Ovary (tissue), 9 donors: Measurements from ENCODE around the gene CNRIP1. TPM values are rescaled to one million over a fixed set of nuclear protein-coding genes. Genes with fewer than 3 reads are reported as not detected.

Source experiments
- DNase-seq, 5 donors: peaks; one replicate each; pipeline ENCODE4 v3.0.0-alpha.2; 2019 to 2020
- H3K27ac ChIP-seq, 2 donors: fragments of 200-600 bp; one replicate each; pipeline versions ENCODE4 v1.5.1 to v1.8.0; 2019 to 2022
- H3K27me3 ChIP-seq: fragments of 200-600 bp; one replicate; pipeline ENCODE4 v1.8.0; 2022
- H3K36me3 ChIP-seq: fragments of 200-600 bp; sonication (generic); one replicate; pipeline ENCODE4 v1.5.1; 2019
- H3K4me1 ChIP-seq: one replicate; pipeline ENCODE4 v1.8.1; 2013; ENCODE audit warnings: mild to moderate bottlenecking, moderate library complexity; ENCODE audit not compliant: insufficient read depth
- H3K4me3 ChIP-seq: fragments of 200-600 bp; sonication (generic); one replicate; pipeline ENCODE4 v1.5.1; 2017
- H3K9me3 ChIP-seq, 2 donors: fragments of 200-600 bp in 1 of 2; sonication (generic) in 1 of 2; one replicate each; pipeline versions ENCODE4 v1.5.1 to v1.8.1; 2013 to 2019; ENCODE audit warnings: mild to moderate bottlenecking in 1 of 2, moderate library complexity in 1 of 2
- EP300 ChIP-seq: sonication (generic); formaldehyde crosslinking; IDR thresholded peaks from one replicate; pipeline ENCODE4 v1.6.1; 2017; ENCODE audit warnings: antibody characterized with exemption
- POLR2A ChIP-seq: fragments of 450-650 bp; IDR thresholded peaks from one replicate; pipeline ENCODE4 v1.6.1; 2017; ENCODE audit warnings: antibody characterized with exemption, mild to moderate bottlenecking, moderate library complexity
- WGBS, 3 donors: extraction: QIAGEN DNeasy Blood & Tissue Kit in 1 of 3; methylation state at CpG; one replicate each; pipeline versions ENCODE4 v1.1.5 to v1.1.7; 2013 to 2017; 5-methylcytosine and 5-hydroxymethylcytosine counted together
- intact Hi-C, 4 donors: fragments of 100-400 bp; cut with DNase I; formaldehyde crosslinking; loops; one replicate each; pipeline versions ENCODE4 v1.11.0 to v1.15.1; 2022 to 2023
- polyA plus RNA-seq, 2 donors: library from polyadenylated mRNA; stranded (reverse); fragments of 200-250 nt in 1 of 2; fragments of 350-450 nt in 1 of 2; fragmentation: Illumina TruSeq in 1 of 2; extraction: RNeasy Lipid Tissue Mini Kit (QIAGEN cat#74804) in 1 of 2; gene quantifications; one replicate each; pipeline ENCODE4 v1.2.3, GENCODE V29; 2013 to 2014
- total RNA-seq, 7 donors: library from RNA; depleted of rRNA in 2 of 7; stranded (reverse); fragments of >200 nt in 2 of 7; fragmentation: NEBNext Ultra II Directional in 3 of 7; extraction: Animal tissue kit (Norgen Biotek cat#: 25700) in 3 of 7; gene quantifications; one replicate each; pipeline versions ENCODE4 v1.1.0 to v1.2.4, GENCODE V29; 2016 to 2023
- TF ChIP-seq, protein P1 (sequence below), 3 donors: fragments of 450-650 bp in 2 of 3; fragments of 200-600 bp in 1 of 3; IDR thresholded peaks; one replicate each; pipeline versions ENCODE4 v1.5.1 to v1.8.0; 2016 to 2022; ENCODE audit warnings: antibody characterized with exemption in 3 of 3, mild to moderate bottlenecking in 1 of 3
- donor health status: DM: no; HTN: no; CAD: no; lungs with moderate emphysema.
- donor health status: DM: no; HTN: no; CAD: no.
- donor health status: Bipolar disorder and iron deficiency.
- donor health status: DM: yes; HTN: yes; CAD: no.
- donor health status: DM: no; HTN: no; CAD: no.
- donor health status: DM: yes; HTN: yes; CAD: no.

The CNRIP1 gene
- total and polyA plus RNA-seq, 9 donors = 29.8 to 95.5 (median 50.2) TPM

DNA sequence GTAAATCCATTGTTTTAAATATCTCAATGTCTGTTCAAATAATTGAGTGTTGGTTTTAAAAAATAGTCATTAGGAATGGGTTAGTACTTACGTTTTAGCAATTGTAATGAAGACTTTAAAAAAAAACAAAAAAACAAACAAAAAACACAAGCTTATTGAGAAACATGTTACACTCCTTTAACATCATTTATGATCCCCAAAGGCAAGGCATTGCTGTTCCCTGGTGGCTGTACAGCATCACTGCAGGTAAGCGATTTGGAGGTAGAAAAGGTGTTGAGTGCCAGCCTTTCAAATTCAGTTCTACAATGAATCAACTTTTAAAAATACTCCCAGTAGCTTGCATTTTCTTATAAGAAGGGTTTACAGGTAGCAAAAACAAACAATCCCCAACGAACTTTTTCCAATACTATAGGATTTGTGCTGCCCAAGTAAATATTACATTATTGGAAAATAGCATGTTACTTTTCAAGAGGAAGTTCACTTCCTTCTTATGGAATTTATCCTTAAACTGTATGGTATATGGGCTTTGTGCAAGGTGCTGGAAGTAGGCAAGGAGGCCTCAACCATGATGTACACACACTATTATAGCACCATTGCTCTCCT is 27.5 kb downstream of the CNRIP1 start:
- no peak for DNase-seq
- Histone ChIP-seq H3K27ac (no peak overlapping the region), H3K36me3 (no peaks in the 10 kb centered on the region), H3K9me3 (no peaks in the 10 kb centered on the region), H3K4me3 (no peak overlapping the region), H3K4me1 (no peaks in the 10 kb centered on the region), H3K27me3 (no peaks in the 10 kb centered on the region)
- TF ChIP-seq EP300 (no peak), POLR2A (no peak)
- TF ChIP-seq, protein P1, sequence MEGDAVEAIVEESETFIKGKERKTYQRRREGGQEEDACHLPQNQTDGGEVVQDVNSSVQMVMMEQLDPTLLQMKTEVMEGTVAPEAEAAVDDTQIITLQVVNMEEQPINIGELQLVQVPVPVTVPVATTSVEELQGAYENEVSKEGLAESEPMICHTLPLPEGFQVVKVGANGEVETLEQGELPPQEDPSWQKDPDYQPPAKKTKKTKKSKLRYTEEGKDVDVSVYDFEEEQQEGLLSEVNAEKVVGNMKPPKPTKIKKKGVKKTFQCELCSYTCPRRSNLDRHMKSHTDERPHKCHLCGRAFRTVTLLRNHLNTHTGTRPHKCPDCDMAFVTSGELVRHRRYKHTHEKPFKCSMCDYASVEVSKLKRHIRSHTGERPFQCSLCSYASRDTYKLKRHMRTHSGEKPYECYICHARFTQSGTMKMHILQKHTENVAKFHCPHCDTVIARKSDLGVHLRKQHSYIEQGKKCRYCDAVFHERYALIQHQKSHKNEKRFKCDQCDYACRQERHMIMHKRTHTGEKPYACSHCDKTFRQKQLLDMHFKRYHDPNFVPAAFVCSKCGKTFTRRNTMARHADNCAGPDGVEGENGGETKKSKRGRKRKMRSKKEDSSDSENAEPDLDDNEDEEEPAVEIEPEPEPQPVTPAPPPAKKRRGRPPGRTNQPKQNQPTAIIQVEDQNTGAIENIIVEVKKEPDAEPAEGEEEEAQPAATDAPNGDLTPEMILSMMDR (IDR thresholded peaks at IDR 0.05) = peak in 1 of 3 donors; percentile 59
- 40 to 56% (median 49%) methylated on average over 3 of the region's 3 CpGs for WGBS, 3 donors
- intact Hi-C loops = no loop called here

DNA sequence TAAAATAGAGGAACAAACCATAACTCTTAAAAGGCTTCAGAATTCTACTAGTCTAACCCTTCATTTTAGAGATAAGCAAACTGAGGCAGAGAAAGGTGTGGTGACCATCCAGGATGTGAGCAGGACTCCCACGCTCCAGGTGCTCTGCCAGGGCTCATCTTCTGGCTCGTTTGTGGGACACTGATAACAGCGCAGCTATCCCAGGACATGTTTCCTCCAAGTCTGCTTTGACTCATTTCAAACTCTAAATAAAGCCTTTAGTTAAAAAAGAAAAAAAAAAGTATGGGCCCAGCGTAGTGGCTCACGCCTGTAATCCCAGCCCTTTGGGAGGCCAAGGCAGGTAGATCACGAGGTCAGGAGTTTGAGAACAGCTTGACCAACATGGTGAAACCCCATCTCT is 28.4 kb downstream of the CNRIP1 start:
- no peaks in the 10 kb centered on the region for H3K9me3 ChIP-seq
- DNase-seq = no peak
- 75 to 77% (median 75%) methylated on average over 6 of the region's 6 CpGs for WGBS, 3 donors
- TF ChIP-seq EP300 = no peak
- TF ChIP-seq, protein P1 (IDR thresholded peaks at IDR 0.05) = no peak
- TF ChIP-seq POLR2A = no peak
- no peaks in the 10 kb centered on the region for H3K36me3 ChIP-seq
- H3K27ac ChIP-seq = no peak overlapping the region
- H3K27me3 ChIP-seq = no peaks in the 10 kb centered on the region
- no peaks in the 10 kb centered on the region for H3K4me1 ChIP-seq
- no peak overlapping the region for H3K4me3 ChIP-seq
- intact Hi-C loops = no loop called here

- H3K27me3 ChIP-seq = no peaks in the 10 kb centered on the region
- WGBS, 3 donors = 34 to 37% (median 36%) methylated on average over 5 of the region's 5 CpGs
- intact Hi-C loops = no loop called here
Observed at GRCh38 chr2:68290901-68291300, 28.8 kb downstream of the CNRIP1 start.

DNA sequence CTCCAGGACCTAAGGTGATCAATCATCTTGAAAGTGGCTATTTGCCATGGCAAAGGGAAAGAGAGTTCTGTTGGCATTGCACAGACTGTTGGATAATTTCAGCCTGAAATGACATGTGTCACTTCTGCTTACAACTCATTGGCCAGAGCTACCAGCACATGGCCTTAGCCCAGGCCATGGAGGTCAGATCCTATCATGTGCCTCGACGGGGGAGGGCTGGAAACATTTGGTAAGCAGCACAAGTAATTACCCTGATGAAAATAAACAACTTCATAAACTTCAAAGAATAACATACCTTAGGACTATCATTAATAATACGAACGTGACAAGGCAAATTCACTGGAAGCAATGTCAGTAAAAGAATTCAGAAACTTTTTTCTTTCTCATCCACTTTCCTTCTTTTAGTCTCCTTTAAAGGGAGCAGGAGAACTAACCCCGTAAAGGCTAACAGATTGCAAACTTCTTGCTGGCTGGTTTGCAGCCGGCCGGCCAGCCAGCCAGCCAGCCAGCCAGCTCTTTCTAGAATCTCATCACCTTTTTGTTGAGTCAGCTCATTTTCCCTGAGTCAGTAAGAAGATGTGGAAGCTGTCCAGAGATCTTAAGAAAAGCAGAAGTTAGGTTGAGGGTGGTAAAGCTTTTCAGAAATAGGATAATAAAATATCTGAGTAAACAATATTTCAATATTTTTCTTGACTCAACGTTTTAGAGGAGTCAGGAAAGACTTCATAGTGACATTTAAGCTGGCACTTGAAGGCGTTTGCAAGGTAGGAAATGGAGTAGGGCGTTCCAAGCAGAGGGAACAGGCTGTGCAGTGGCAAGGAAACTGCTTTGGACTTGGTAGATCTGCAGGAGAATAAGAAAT is 31.9 kb downstream of the CNRIP1 start:
- no peaks in the 10 kb centered on the region for H3K9me3 ChIP-seq
- no peak for TF ChIP-seq POLR2A
- TF ChIP-seq, protein P1 (IDR thresholded peaks at IDR 0.05) = no peak
- TF ChIP-seq EP300 = no peak
- H3K27ac ChIP-seq = no peak overlapping the region
- peak in 4 of 5 donors; percentile 15 to 25 (median 24) for DNase-seq
- H3K4me1 ChIP-seq = no peaks in the 10 kb centered on the region
- no peaks in the 10 kb centered on the region for H3K27me3 ChIP-seq
- intact Hi-C loops = loop anchor here in 3 of 4 donors (10.0 kb wide), 1 partner anchor 163 kb away; no protein-coding TSS in a partner anchor
- WGBS, 3 donors = 10 to 12% (median 11%) methylated on average over 10 of the region's 10 CpGs
- H3K4me3 ChIP-seq = no peak overlapping the region
- no peaks in the 10 kb centered on the region for H3K36me3 ChIP-seq

More at GRCh38 chr2:68290901-68291300, 28.8 kb downstream of the CNRIP1 start:
- no peaks in the 10 kb centered on the region for H3K36me3 ChIP-seq
- TF ChIP-seq, protein P1 (IDR thresholded peaks at IDR 0.05) = no peak
- TF ChIP-seq POLR2A (no peak), EP300 (no peak)
- H3K4me1 ChIP-seq = no peaks in the 10 kb centered on the region
- H3K4me3 ChIP-seq = no peak overlapping the region
- no peaks in the 10 kb centered on the region for H3K9me3 ChIP-seq
- H3K27ac ChIP-seq = no peak overlapping the region
- no peak for DNase-seq
